GM19351 (cell line): Measurements from ENCODE around the gene LRRTM4.

ENCODE experiments used
- ATAC-seq: cut with Tn5 transposase; IDR thresholded peaks from one replicate; pipeline ENCODE4 v1.9.1; 2021; ENCODE audit warnings: mild to moderate bottlenecking, moderate library complexity; ENCODE audit not compliant: unreplicated experiment

The LRRTM4 gene

GRCh38 chr2:77479395-77479794 lies 42.8 kb downstream of the LRRTM4 start:
- no peak for ATAC-seq

GRCh38 chr2:77470096-77470495 lies 52.1 kb downstream of the LRRTM4 start:
- ATAC-seq, result no peak

- ATAC-seq, result no peak
Measured at GRCh38 chr2:77469106-77469505, 53.1 kb downstream of the LRRTM4 start.

- ATAC-seq, result no peak
Measured at GRCh38 chr2:77459840-77460239, 62.3 kb downstream of the LRRTM4 start.

- ATAC-seq, result no peak
Measured at GRCh38 chr2:77458216-77458615, 64.0 kb downstream of the LRRTM4 start.

GRCh38 chr2:77457665-77458064 lies 64.5 kb downstream of the LRRTM4 start:
- no peak for ATAC-seq

- ATAC-seq, result no peak
Measured at GRCh38 chr2:77443076-77443475, 79.1 kb downstream of the LRRTM4 start.

GRCh38 chr2:77434880-77435279 lies 87.3 kb downstream of the LRRTM4 start:
- ATAC-seq, result no peak

GRCh38 chr2:77428946-77429345 lies 93.2 kb downstream of the LRRTM4 start:
- ATAC-seq, result no peak

GRCh38 chr2:77421971-77422370 lies 100.2 kb downstream of the LRRTM4 start:
- ATAC-seq, result no peak

GRCh38 chr2:77418537-77418936 lies 103.6 kb downstream of the LRRTM4 start:
- ATAC-seq, result no peak

GRCh38 chr2:77404189-77404588 lies 118.0 kb downstream of the LRRTM4 start:
- no peak for ATAC-seq

GRCh38 chr2:77398970-77399600 lies 123.1 kb downstream of the LRRTM4 start:
- no peak for ATAC-seq

GRCh38 chr2:77397763-77398162 lies 124.4 kb downstream of the LRRTM4 start:
- ATAC-seq, result no peak

GRCh38 chr2:77395011-77395410 lies 127.2 kb downstream of the LRRTM4 start:
- ATAC-seq, result no peak

- ATAC-seq, result no peak
Measured at GRCh38 chr2:77391119-77391518, 131.1 kb downstream of the LRRTM4 start.

GRCh38 chr2:77387324-77387723 lies 134.9 kb downstream of the LRRTM4 start:
- no peak for ATAC-seq

- no peak for ATAC-seq
Measured at GRCh38 chr2:77372636-77373035, 149.5 kb downstream of the LRRTM4 start.

GRCh38 chr2:77370511-77370910 lies 151.7 kb downstream of the LRRTM4 start:
- no peak for ATAC-seq

GRCh38 chr2:77363277-77363676 lies 158.9 kb downstream of the LRRTM4 start:
- ATAC-seq, result no peak

GRCh38 chr2:77348821-77349220 lies 173.4 kb downstream of the LRRTM4 start:
- no peak for ATAC-seq

GRCh38 chr2:77336013-77336412 lies 186.2 kb downstream of the LRRTM4 start:
- no peak for ATAC-seq
